Measurements from ENCODE around the gene DGKI.

DGKI gene

GRCh38 chr7:137871170-137871915 is 24.6 kb upstream of the DGKI start:
- no peak for DNase-seq

GRCh38 chr7:137870684-137871083 is 23.9 kb upstream of the DGKI start:
- no peak for DNase-seq

GRCh38 chr7:137870078-137870477 is 23.3 kb upstream of the DGKI start:
- DNase-seq = no peak

GRCh38 chr7:137869260-137869659 is 22.5 kb upstream of the DGKI start:
- no peak for DNase-seq

- DNase-seq = no peak
These were observed 20.5 kb upstream of the DGKI start for GRCh38 chr7:137867289-137867688.

GRCh38 chr7:137865764-137866163 is 19.0 kb upstream of the DGKI start:
- no peak for DNase-seq

- DNase-seq = no peak
These were observed 16.2 kb upstream of the DGKI start for GRCh38 chr7:137862964-137863363.

GRCh38 chr7:137862358-137862757 is 15.6 kb upstream of the DGKI start:
- DNase-seq = no peak

- DNase-seq = no peak
These were observed 13.8 kb upstream of the DGKI start for GRCh38 chr7:137860542-137860941.

GRCh38 chr7:137853053-137853452 is 6.3 kb upstream of the DGKI start:
- DNase-seq = no peak

GRCh38 chr7:137852108-137852507 is 5.3 kb upstream of the DGKI start:
- no peak for DNase-seq

- no peak for DNase-seq
These were observed 4.5 kb upstream of the DGKI start for GRCh38 chr7:137850972-137851945.

GRCh38 chr7:137850571-137850970 is 3.8 kb upstream of the DGKI start:
- no peak for DNase-seq

GRCh38 chr7:137848095-137848494 is 1.3 kb upstream of the DGKI start:
- no peak for DNase-seq

- DNase-seq = no peak
These were observed 835 bp upstream of the DGKI start for GRCh38 chr7:137847568-137848050.

GRCh38 chr7:137846549-137846826 is 286 bp downstream of the DGKI start:
- DNase-seq = peak; percentile 3

GRCh38 chr7:137844677-137845425 is 1.9 kb downstream of the DGKI start:
- DNase-seq = no peak

- no peak for DNase-seq
These were observed 6.6 kb downstream of the DGKI start for GRCh38 chr7:137839903-137840779.

GRCh38 chr7:137838706-137839315 is 8.0 kb downstream of the DGKI start:
- no peak for DNase-seq

GRCh38 chr7:137836541-137836940 is 10.2 kb downstream of the DGKI start:
- no peak for DNase-seq

- no peak for DNase-seq
These were observed 10.7 kb downstream of the DGKI start for GRCh38 chr7:137836113-137836509.

Measured in central memory CD4-positive, alpha-beta T cell (primary cell).